Measurements from ENCODE around the gene ELAVL2.

ELAVL2 gene

GRCh38 chr9:23821375-23822181 lies 4.5 kb downstream of the ELAVL2 start:
- DNase-seq: no peak

GRCh38 chr9:23820451-23821374 lies 5.3 kb downstream of the ELAVL2 start:
- no peak for DNase-seq

- DNase-seq: no peak
These were observed 6.6 kb downstream of the ELAVL2 start for GRCh38 chr9:23819403-23819802.

- no peak for DNase-seq
These were observed 11.8 kb downstream of the ELAVL2 start for GRCh38 chr9:23814243-23814642.

- no peak for DNase-seq
These were observed 13.4 kb downstream of the ELAVL2 start for GRCh38 chr9:23812673-23813072.

- no peak for DNase-seq
These were observed 14.4 kb downstream of the ELAVL2 start for GRCh38 chr9:23811633-23812032.

GRCh38 chr9:23803216-23803615 lies 22.8 kb downstream of the ELAVL2 start:
- no peak for DNase-seq

GRCh38 chr9:23801523-23801922 lies 24.5 kb downstream of the ELAVL2 start:
- no peak for DNase-seq

- DNase-seq: no peak
These were observed 26.5 kb downstream of the ELAVL2 start for GRCh38 chr9:23799521-23799920.

GRCh38 chr9:23798325-23798724 lies 27.7 kb downstream of the ELAVL2 start:
- DNase-seq: no peak

GRCh38 chr9:23796209-23796608 lies 29.8 kb downstream of the ELAVL2 start:
- no peak for DNase-seq

- no peak for DNase-seq
These were observed 35.4 kb downstream of the ELAVL2 start for GRCh38 chr9:23790351-23791260.

- DNase-seq: no peak
These were observed 36.3 kb downstream of the ELAVL2 start for GRCh38 chr9:23789529-23790254.

GRCh38 chr9:23784962-23785361 lies 41.1 kb downstream of the ELAVL2 start:
- no peak for DNase-seq

GRCh38 chr9:23783509-23783908 lies 42.5 kb downstream of the ELAVL2 start:
- DNase-seq: no peak

GRCh38 chr9:23779220-23779619 lies 46.8 kb downstream of the ELAVL2 start:
- no peak for DNase-seq

- no peak for DNase-seq
These were observed 48.7 kb downstream of the ELAVL2 start for GRCh38 chr9:23777328-23777727.

- DNase-seq: no peak
These were observed 50.5 kb downstream of the ELAVL2 start for GRCh38 chr9:23775549-23775948.

GRCh38 chr9:23774266-23774665 lies 51.8 kb downstream of the ELAVL2 start:
- DNase-seq: no peak

- DNase-seq: no peak
These were observed 53.7 kb downstream of the ELAVL2 start for GRCh38 chr9:23772385-23772783.

- no peak for DNase-seq
These were observed 54.2 kb downstream of the ELAVL2 start for GRCh38 chr9:23771746-23772384.
